Measurements from ENCODE around the gene CEACAM1. TPM values are rescaled to one million over a fixed set of nuclear protein-coding genes. Genes with fewer than 3 reads are reported as not detected.
"Not testable (repeated sequence)": the region's sequence is repeated elsewhere in the genome, so short reads cannot be mapped to it uniquely, and the experiment has no call there.

The CEACAM1 gene
- total and polyA plus RNA-seq, 2 experiments from 2014 or later = 0.63 to 3.0 TPM

DNA sequence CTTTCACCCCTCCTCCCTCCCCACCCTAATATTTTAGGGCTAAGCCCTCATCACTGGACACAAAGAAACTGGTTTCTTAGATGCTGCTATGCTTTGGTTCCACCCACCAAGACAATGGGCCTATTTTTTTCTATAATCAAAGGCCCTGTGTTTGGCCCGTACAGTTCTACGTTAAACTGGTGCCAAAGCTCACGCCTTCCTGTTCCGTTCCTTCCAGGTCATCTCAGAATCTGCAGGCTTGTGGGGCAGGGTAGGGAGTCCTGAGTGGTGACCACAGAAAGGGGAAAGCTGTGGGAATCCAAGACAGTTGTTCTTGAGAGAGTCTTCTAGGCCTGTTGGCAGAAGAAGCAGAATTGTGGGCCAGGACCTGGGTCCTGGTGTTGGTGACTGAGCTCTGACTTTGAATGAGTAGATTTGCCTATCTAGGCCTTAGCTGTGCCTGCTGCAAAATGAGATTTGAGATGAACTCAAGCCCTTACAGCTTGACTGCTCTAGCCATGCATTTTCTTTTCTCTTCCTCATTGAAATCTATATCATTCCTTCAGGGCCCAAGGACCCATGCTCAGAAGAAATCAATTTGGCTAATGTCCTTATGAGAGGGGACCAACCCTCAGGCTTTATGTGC is 66.5 kb downstream of the CEACAM1 start:
- H3K27ac Mint-ChIP-seq = no peak overlapping the region
- H3K27ac ChIP-seq (ENCODE audit: low read depth) = no peak overlapping the region
- H3F3A ChIP-seq (replicated peaks; ENCODE audit: low read depth) = 0 out of 2 replicates have a peak, but pooled peaks cover 10% of the 10 kb centered on the region
- ATAC-seq (no peak), DNase-seq (ENCODE audit: low spot score) (no peak)
- H3K4me1 ChIP-seq (ENCODE audit: insufficient read depth) = peaks cover 24% of the 10 kb centered on the region
- no peaks in the 10 kb centered on the region for H3K79me2 ChIP-seq (replicated peaks; ENCODE audit: insufficient read depth)
- peaks cover 27% of the 10 kb centered on the region for H3K4me1 Mint-ChIP-seq
- H3K9me2 ChIP-seq (ENCODE audit: insufficient read depth) = 0 out of 2 replicates have a peak, but pooled peaks cover 3% of the 10 kb centered on the region
- H3K36me3 Mint-ChIP-seq (ENCODE audit: low read depth) = no peaks in the 10 kb centered on the region; the same call in 2 of the 3 replicates
- H3K4me3 Mint-ChIP-seq = no peak overlapping the region
- peaks cover 9% of the 10 kb centered on the region for H3K27me3 Mint-ChIP-seq (ENCODE audit: insufficient read depth, low read depth, poor library complexity)
- no peak overlapping the region for H2AFZ ChIP-seq
- no peaks in the 10 kb centered on the region for H3K27me3 ChIP-seq (ENCODE audit: insufficient read depth)
- H4K20me1 ChIP-seq (replicated peaks; ENCODE audit: insufficient read depth) = no peaks in the 10 kb centered on the region
- TF ChIP-seq JUNB (IDR thresholded peaks at IDR 0.05; ENCODE audit: unreplicated experiment) (no peak), ZNF331 (CRISPR knock-in tag; IDR thresholded peaks at IDR 0.05; ENCODE audit: low read depth) (no peak), REST (IDR thresholded peaks at IDR 0.05; ENCODE audit: unreplicated experiment) (no peak), POLR2AphosphoS5 (IDR thresholded peaks at IDR 0.05; ENCODE audit: low read depth) (no peak), ZNF114 (CRISPR knock-in tag; IDR thresholded peaks at IDR 0.05) (no peak), CREB1 (CRISPR knock-in tag; IDR thresholded peaks at IDR 0.05; ENCODE audit: low read depth) (no peak), NANOG (IDR thresholded peaks at IDR 0.05; ENCODE audit: borderline replicate concordance) (no peak)
- TF ChIP-seq, protein P1, sequence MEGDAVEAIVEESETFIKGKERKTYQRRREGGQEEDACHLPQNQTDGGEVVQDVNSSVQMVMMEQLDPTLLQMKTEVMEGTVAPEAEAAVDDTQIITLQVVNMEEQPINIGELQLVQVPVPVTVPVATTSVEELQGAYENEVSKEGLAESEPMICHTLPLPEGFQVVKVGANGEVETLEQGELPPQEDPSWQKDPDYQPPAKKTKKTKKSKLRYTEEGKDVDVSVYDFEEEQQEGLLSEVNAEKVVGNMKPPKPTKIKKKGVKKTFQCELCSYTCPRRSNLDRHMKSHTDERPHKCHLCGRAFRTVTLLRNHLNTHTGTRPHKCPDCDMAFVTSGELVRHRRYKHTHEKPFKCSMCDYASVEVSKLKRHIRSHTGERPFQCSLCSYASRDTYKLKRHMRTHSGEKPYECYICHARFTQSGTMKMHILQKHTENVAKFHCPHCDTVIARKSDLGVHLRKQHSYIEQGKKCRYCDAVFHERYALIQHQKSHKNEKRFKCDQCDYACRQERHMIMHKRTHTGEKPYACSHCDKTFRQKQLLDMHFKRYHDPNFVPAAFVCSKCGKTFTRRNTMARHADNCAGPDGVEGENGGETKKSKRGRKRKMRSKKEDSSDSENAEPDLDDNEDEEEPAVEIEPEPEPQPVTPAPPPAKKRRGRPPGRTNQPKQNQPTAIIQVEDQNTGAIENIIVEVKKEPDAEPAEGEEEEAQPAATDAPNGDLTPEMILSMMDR (conservative IDR thresholded peaks at IDR 0.05; ENCODE audit: low read depth in 2 of 2) = no peak
- TF ChIP-seq, protein P2, sequence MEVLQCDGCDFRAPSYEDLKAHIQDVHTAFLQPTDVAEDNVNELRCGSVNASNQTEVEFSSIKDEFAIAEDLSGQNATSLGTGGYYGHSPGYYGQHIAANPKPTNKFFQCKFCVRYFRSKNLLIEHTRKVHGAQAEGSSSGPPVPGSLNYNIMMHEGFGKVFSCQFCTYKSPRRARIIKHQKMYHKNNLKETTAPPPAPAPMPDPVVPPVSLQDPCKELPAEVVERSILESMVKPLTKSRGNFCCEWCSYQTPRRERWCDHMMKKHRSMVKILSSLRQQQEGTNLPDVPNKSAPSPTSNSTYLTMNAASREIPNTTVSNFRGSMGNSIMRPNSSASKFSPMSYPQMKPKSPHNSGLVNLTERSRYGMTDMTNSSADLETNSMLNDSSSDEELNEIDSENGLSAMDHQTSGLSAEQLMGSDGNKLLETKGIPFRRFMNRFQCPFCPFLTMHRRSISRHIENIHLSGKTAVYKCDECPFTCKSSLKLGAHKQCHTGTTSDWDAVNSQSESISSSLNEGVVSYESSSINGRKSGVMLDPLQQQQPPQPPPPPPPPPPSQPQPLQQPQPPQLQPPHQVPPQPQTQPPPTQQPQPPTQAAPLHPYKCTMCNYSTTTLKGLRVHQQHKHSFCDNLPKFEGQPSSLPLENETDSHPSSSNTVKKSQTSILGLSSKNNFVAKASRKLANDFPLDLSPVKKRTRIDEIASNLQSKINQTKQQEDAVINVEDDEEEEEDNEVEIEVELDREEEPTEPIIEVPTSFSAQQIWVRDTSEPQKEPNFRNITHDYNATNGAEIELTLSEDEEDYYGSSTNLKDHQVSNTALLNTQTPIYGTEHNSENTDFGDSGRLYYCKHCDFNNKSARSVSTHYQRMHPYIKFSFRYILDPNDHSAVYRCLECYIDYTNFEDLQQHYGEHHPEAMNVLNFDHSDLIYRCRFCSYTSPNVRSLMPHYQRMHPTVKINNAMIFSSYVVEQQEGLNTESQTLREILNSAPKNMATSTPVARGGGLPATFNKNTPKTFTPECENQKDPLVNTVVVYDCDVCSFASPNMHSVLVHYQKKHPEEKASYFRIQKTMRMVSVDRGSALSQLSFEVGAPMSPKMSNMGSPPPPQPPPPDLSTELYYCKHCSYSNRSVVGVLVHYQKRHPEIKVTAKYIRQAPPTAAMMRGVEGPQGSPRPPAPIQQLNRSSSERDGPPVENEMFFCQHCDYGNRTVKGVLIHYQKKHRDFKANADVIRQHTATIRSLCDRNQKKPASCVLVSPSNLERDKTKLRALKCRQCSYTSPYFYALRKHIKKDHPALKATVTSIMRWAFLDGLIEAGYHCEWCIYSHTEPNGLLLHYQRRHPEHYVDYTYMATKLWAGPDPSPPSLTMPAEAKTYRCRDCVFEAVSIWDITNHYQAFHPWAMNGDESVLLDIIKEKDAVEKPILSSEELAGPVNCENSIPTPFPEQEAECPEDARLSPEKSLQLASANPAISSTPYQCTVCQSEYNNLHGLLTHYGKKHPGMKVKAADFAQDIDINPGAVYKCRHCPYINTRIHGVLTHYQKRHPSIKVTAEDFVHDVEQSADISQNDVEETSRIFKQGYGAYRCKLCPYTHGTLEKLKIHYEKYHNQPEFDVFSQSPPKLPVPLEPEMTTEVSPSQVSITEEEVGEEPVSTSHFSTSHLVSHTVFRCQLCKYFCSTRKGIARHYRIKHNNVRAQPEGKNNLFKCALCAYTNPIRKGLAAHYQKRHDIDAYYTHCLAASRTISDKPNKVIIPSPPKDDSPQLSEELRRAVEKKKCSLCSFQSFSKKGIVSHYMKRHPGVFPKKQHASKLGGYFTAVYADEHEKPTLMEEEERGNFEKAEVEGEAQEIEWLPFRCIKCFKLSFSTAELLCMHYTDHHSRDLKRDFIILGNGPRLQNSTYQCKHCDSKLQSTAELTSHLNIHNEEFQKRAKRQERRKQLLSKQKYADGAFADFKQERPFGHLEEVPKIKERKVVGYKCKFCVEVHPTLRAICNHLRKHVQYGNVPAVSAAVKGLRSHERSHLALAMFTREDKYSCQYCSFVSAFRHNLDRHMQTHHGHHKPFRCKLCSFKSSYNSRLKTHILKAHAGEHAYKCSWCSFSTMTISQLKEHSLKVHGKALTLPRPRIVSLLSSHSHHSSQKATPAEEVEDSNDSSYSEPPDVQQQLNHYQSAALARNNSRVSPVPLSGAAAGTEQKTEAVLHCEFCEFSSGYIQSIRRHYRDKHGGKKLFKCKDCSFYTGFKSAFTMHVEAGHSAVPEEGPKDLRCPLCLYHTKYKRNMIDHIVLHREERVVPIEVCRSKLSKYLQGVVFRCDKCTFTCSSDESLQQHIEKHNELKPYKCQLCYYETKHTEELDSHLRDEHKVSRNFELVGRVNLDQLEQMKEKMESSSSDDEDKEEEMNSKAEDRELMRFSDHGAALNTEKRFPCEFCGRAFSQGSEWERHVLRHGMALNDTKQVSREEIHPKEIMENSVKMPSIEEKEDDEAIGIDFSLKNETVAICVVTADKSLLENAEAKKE (CRISPR knock-in tag; IDR thresholded peaks at IDR 0.05) = no peak
- H3K4me3 ChIP-seq = no peak overlapping the region
- peaks cover 3% of the 10 kb centered on the region; the same call in 1 of the 2 replicates for H3K36me3 ChIP-seq (ENCODE audit: insufficient read depth)
- H3K4me2 ChIP-seq = no peak overlapping the region
- 0 out of 3 replicates have a peak, but pooled peaks cover 2% of the 10 kb centered on the region for H3K9me3 Mint-ChIP-seq

DNA sequence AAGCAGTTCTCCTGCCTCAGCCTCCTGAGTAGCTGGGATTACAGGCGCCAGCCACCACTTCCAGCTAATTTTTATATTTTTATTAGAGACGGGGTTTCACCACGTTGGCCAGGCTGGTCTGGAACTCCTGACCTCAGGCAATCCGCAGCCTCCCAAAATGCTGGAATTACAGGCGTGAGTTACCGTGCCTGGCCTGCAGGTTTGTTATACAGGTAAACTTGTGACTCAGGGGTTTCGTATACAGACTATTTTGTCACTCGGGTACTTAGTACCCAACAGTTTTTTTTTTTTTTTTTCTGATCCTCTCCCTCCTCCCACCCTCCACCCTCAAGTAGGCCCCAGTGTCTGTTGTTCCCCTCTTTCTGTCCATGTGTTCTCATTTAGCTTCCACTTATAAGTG is 67.0 kb downstream of the CEACAM1 start:
- H3K9me3 Mint-ChIP-seq; H3K27me3 Mint-ChIP-seq (ENCODE audit: insufficient read depth, low read depth, poor library complexity); H2AFZ ChIP-seq; H4K20me1 ChIP-seq (replicated peaks; ENCODE audit: insufficient read depth); ATAC-seq; H3K36me3 ChIP-seq (ENCODE audit: insufficient read depth); H3K79me2 ChIP-seq (replicated peaks; ENCODE audit: insufficient read depth); H3K4me3 Mint-ChIP-seq; H3K4me2 ChIP-seq; H3K27ac Mint-ChIP-seq; H3K27ac ChIP-seq (ENCODE audit: low read depth); DNase-seq (ENCODE audit: low spot score); H3K36me3 Mint-ChIP-seq (ENCODE audit: low read depth); H3K9me2 ChIP-seq (ENCODE audit: insufficient read depth); H3K4me3 ChIP-seq; H3K27me3 ChIP-seq (ENCODE audit: insufficient read depth): not testable (repeated sequence)
- Histone ChIP-seq H3K4me1 (ENCODE audit: insufficient read depth) (peaks cover 18% of the 10 kb centered on the region), H3F3A (replicated peaks; ENCODE audit: low read depth) (0 out of 2 replicates have a peak, but pooled peaks cover 10% of the 10 kb centered on the region)
- H3K4me1 Mint-ChIP-seq = peaks cover 24% of the 10 kb centered on the region

All from GM23338 (cell line).